Measurements from ENCODE around the gene FBLN2. TPM values are rescaled to one million over a fixed set of nuclear protein-coding genes. Genes with fewer than 3 reads are reported as not detected.

FBLN2 gene
- total RNA-seq, 1 experiment from 2014 or later = 36.7 TPM

GRCh38 chr3:13507570-13508339 lies 41.2 kb upstream of the FBLN2 start:
- Histone ChIP-seq H3K36me3 (ENCODE audit: control insufficient read depth, insufficient read depth, low read length) (no peaks in the 10 kb centered on the region), H3K4me1 (peaks cover 9% of the 10 kb centered on the region), H3K27me3 (replicated peaks; ENCODE audit: control insufficient read depth, insufficient read depth, low read length) (no peaks in the 10 kb centered on the region), H3K4me3 (ENCODE audit: low read depth, low read length) (no peak overlapping the region), H3K9me3 (no peaks in the 10 kb centered on the region)
- no peaks in the 10 kb centered on the region for H3K9me3 Mint-ChIP-seq (ENCODE audit: unreplicated experiment)
- H3K27ac Mint-ChIP-seq (ENCODE audit: unreplicated experiment) = no peak overlapping the region
- H3K36me3 Mint-ChIP-seq (ENCODE audit: insufficient read depth, unreplicated experiment) = peaks cover 4% of the 10 kb centered on the region
- BruUV-seq (replicated peaks) = no TSS peak
- H3K4me3 Mint-ChIP-seq (ENCODE audit: unreplicated experiment) = no peak overlapping the region
- DNase-seq = no peak
- TF ChIP-seq, protein P1, sequence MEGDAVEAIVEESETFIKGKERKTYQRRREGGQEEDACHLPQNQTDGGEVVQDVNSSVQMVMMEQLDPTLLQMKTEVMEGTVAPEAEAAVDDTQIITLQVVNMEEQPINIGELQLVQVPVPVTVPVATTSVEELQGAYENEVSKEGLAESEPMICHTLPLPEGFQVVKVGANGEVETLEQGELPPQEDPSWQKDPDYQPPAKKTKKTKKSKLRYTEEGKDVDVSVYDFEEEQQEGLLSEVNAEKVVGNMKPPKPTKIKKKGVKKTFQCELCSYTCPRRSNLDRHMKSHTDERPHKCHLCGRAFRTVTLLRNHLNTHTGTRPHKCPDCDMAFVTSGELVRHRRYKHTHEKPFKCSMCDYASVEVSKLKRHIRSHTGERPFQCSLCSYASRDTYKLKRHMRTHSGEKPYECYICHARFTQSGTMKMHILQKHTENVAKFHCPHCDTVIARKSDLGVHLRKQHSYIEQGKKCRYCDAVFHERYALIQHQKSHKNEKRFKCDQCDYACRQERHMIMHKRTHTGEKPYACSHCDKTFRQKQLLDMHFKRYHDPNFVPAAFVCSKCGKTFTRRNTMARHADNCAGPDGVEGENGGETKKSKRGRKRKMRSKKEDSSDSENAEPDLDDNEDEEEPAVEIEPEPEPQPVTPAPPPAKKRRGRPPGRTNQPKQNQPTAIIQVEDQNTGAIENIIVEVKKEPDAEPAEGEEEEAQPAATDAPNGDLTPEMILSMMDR (IDR thresholded peaks at IDR 0.05; ENCODE audit: insufficient read depth in 1 of 2, low read depth in 1 of 2, low read length in 1 of 2, severe bottlenecking in 1 of 2, unreplicated experiment in 1 of 2) = no peak
- ChIA-PET POLR2A (no interaction called here), CTCF (interaction anchor here (0.6 to 2.0 kb wide), 3 partner anchors 11 to 141 kb away, joined by 3 to 8 read pairs (median 3); no protein-coding TSS in a partner anchor)
- intact Hi-C loops (cut with micrococcal nuclease; ENCODE audit: unreplicated experiment) = loop anchor here (5.0 to 10.0 kb wide), 2 partner anchors 40 to 377 kb away; partner anchors contain the start of genes FBLN2 and WNT7A
- H3K4me1 Mint-ChIP-seq (ENCODE audit: low read depth, unreplicated experiment) = peaks cover 4% of the 10 kb centered on the region
- H3K27me3 Mint-ChIP-seq (ENCODE audit: insufficient read depth, unreplicated experiment) = no peaks in the 10 kb centered on the region

DNA sequence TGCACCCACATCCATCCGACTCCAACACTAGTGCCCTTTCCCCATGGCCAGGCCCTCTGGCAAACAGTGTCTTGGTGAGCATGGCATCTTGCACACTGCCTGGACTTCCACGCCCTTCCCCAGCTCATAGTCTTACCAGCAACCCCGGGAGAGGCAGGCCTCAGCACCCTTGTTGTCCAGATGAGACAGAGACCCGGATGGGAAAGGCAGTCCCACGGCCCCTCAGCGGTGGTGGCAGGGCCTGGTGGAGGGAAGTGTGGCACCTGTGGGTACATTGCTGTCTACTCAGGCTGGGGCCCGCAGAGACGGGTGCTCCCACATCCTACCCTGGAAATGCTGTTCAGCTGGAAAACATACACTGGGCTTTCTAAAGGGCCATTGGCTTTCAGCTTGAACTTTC lies 40.4 kb upstream of the FBLN2 start:
- intact Hi-C loops (cut with micrococcal nuclease; ENCODE audit: unreplicated experiment) = loop anchor here (5.0 to 10.0 kb wide), 2 partner anchors 39 to 376 kb away; partner anchors contain the start of genes FBLN2 and WNT7A
- ChIA-PET CTCF (interaction anchor here (2.0 to 2.1 kb wide), 2 partner anchors 12 to 140 kb away, joined by 8 to 17 read pairs; no protein-coding TSS in a partner anchor), POLR2A (no interaction called here)

DNA sequence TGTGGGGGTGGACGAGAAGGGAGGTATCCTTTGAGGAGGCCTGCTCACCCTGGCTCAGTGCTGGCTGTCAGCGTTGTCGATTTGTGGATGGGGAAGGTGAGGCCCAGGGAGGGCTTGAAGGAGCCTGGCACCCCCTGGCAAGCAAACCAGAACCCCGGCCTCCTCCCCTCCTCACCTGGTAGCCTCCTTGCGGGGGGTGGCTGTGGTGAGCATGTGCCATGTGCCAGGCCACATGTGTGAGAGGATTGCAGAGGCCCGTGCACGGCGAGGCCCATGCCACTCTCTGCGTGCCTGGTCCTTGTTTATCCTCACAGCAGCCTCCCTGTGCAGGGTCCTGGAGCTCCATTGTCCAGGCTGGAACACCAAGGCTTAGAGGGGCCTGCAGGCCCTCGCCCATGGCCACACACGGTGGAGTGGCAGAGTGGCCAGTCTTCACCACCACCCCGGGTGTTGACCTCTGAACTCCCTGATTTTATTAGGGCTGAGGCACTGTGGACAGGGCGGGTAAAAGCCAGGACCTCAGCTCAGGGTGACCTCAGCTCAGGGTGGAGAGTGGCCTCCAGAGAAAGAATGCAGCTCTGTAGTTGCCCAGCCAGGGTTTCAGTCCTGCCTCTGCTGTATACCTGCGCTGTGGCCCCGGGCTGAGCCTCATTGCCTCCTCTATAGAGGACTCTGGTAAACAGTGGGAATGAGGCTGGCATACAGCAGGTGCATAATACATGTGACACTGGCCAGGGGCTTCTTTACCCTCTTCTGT lies 39.7 kb upstream of the FBLN2 start:
- intact Hi-C loops (cut with micrococcal nuclease; ENCODE audit: unreplicated experiment) = loop anchor here (5.0 to 10.0 kb wide), 2 partner anchors 38 to 376 kb away; partner anchors contain the start of genes FBLN2 and WNT7A
- Histone ChIP-seq H3K9me3 (no peaks in the 10 kb centered on the region), H3K4me3 (ENCODE audit: low read depth, low read length) (no peak overlapping the region), H3K36me3 (ENCODE audit: control insufficient read depth, insufficient read depth, low read length) (no peaks in the 10 kb centered on the region), H3K27me3 (replicated peaks; ENCODE audit: control insufficient read depth, insufficient read depth, low read length) (no peaks in the 10 kb centered on the region), H3K4me1 (peaks cover 17% of the 10 kb centered on the region)
- TF ChIP-seq, protein P1 (IDR thresholded peaks at IDR 0.05; ENCODE audit: insufficient read depth in 1 of 2, low read depth in 1 of 2, low read length in 1 of 2, severe bottlenecking in 1 of 2, unreplicated experiment in 1 of 2) = no peak
- H3K9me3 Mint-ChIP-seq (ENCODE audit: unreplicated experiment) = no peaks in the 10 kb centered on the region
- no TSS peak for BruUV-seq (replicated peaks)
- DNase-seq = no peak
- H3K36me3 Mint-ChIP-seq (ENCODE audit: insufficient read depth, unreplicated experiment) = no peaks in the 10 kb centered on the region
- POLR2A ChIA-PET = no interaction called here
- no peak overlapping the region for H3K27ac Mint-ChIP-seq (ENCODE audit: unreplicated experiment)
- peaks cover 4% of the 10 kb centered on the region for H3K4me1 Mint-ChIP-seq (ENCODE audit: low read depth, unreplicated experiment)
- CTCF ChIA-PET = interaction anchor here (2.0 to 2.1 kb wide), 2 partner anchors 13 to 139 kb away, joined by 8 to 17 read pairs; no protein-coding TSS in a partner anchor
- no peaks in the 10 kb centered on the region for H3K27me3 Mint-ChIP-seq (ENCODE audit: insufficient read depth, unreplicated experiment)
- H3K4me3 Mint-ChIP-seq (ENCODE audit: unreplicated experiment) = no peak overlapping the region

More for the DNA sequence above, 40.4 kb upstream of the FBLN2 start:
- TF ChIP-seq, protein P1 (IDR thresholded peaks at IDR 0.05; ENCODE audit: insufficient read depth in 1 of 2, low read depth in 1 of 2, low read length in 1 of 2, severe bottlenecking in 1 of 2, unreplicated experiment in 1 of 2) = no peak
- Histone ChIP-seq H3K27me3 (replicated peaks; ENCODE audit: control insufficient read depth, insufficient read depth, low read length) (no peaks in the 10 kb centered on the region), H3K4me3 (ENCODE audit: low read depth, low read length) (no peak overlapping the region), H3K36me3 (ENCODE audit: control insufficient read depth, insufficient read depth, low read length) (no peaks in the 10 kb centered on the region), H3K9me3 (no peaks in the 10 kb centered on the region), H3K4me1 (peaks cover 14% of the 10 kb centered on the region)
- Mint-ChIP-seq H3K27ac (ENCODE audit: unreplicated experiment) (no peak overlapping the region), H3K4me3 (ENCODE audit: unreplicated experiment) (no peak overlapping the region), H3K36me3 (ENCODE audit: insufficient read depth, unreplicated experiment) (no peaks in the 10 kb centered on the region), H3K9me3 (ENCODE audit: unreplicated experiment) (no peaks in the 10 kb centered on the region), H3K4me1 (ENCODE audit: low read depth, unreplicated experiment) (peaks cover 4% of the 10 kb centered on the region), H3K27me3 (ENCODE audit: insufficient read depth, unreplicated experiment) (no peaks in the 10 kb centered on the region)
- no TSS peak for BruUV-seq (replicated peaks)
- no peak for DNase-seq
